Measurements from ENCODE around the gene TTC39B. TPM values are rescaled to one million over a fixed set of nuclear protein-coding genes. Genes with fewer than 3 reads are reported as not detected.
A peak's percentile ranks its signal among the peaks of the same experiment; 100 is the strongest.

The TTC39B gene
- total and polyA plus RNA-seq, 2 of the 8 experiments (the other 6 are each of a cell fraction or from before 2014, with no cell fraction given) = 1.6 to 10.9 TPM

GRCh38 chr9:15156241-15156640, 150.8 kb downstream of the TTC39B start:
- H2AK5ac ChIP-seq (ENCODE audit: low read depth, low read length) = no peak overlapping the region
- no peak overlapping the region for H3K4me2 ChIP-seq (ENCODE audit: insufficient read depth in 1 of 2, low read depth in 2 of 2, low read length in 2 of 2)
- no peak overlapping the region for H3K9ac ChIP-seq (replicated peaks in 1 of 4; ENCODE audit: extremely low read depth in 1 of 4, low read depth in 3 of 4, low read length in 3 of 4)
- H2BK20ac ChIP-seq (ENCODE audit: low read length) = no peak overlapping the region
- no peaks in the 10 kb centered on the region for H3K79me2 ChIP-seq (ENCODE audit: control insufficient read depth in 1 of 2, insufficient read depth in 2 of 2, low read length in 2 of 2)
- H3K4me1 ChIP-seq (replicated peaks in 1 of 4; ENCODE audit: control insufficient read depth in 3 of 4, insufficient read depth in 4 of 4, low read length in 3 of 4) = 0 out of 7 replicates have a peak, but pooled peaks cover 0 to 2% (median 0%) of the 10 kb centered on the region in 4 experiments
- H3K18ac ChIP-seq (ENCODE audit: extremely low read depth, low read length) = no peak overlapping the region
- H4K5ac ChIP-seq (ENCODE audit: insufficient read length, low read depth, low read length) = no peak overlapping the region
- H2BK12ac ChIP-seq (ENCODE audit: low read depth, low read length) = no peak overlapping the region
- no peak overlapping the region for H3K4me3 ChIP-seq (ENCODE audit: extremely low read depth in 1 of 4, insufficient read depth in 2 of 4, low read depth in 3 of 4, low read length in 4 of 4)
- H4K8ac ChIP-seq (ENCODE audit: extremely low read depth, insufficient read depth, low read length) = no peak overlapping the region
- 0 out of 2 replicates have a peak overlapping the region, but pooled peaks have one; percentile 66 for H2AFZ ChIP-seq (ENCODE audit: low read length)
- H3K79me1 ChIP-seq (ENCODE audit: low read depth, low read length) = no peaks in the 10 kb centered on the region
- ChIA-PET CTCF (ENCODE audit: partially characterized antibody) (interaction anchor here (0.6 kb wide), 1 partner anchor 389 kb away, joined by 3 read pairs; no protein-coding TSS in a partner anchor), POLR2A (ENCODE audit: partially characterized antibody) (no interaction called here)
- H3K9me3 ChIP-seq (ENCODE audit: insufficient read depth in 2 of 2, low read depth in 1 of 2, low read length in 1 of 2) = no peaks in the 10 kb centered on the region
- no peaks in the 10 kb centered on the region for H3K36me3 ChIP-seq (ENCODE audit: control insufficient read depth in 2 of 4, insufficient read depth in 4 of 4, low read length in 3 of 4)
- no peak overlapping the region; the same call in 1 of the 2 replicates for H2BK15ac ChIP-seq (ENCODE audit: low read length)
- H4K20me1 ChIP-seq (replicated peaks in 1 of 2; ENCODE audit: control insufficient read depth in 1 of 2, insufficient read depth in 2 of 2, low read length in 2 of 2) = no peaks in the 10 kb centered on the region
- no peak overlapping the region for H2BK120ac ChIP-seq (replicated peaks; ENCODE audit: low read depth, low read length)
- no peak overlapping the region for H3K23ac ChIP-seq (ENCODE audit: insufficient read length)
- no peak overlapping the region for H3K4ac ChIP-seq (replicated peaks; ENCODE audit: insufficient read length, low read depth, low read length)
- H3K23me2 ChIP-seq (ENCODE audit: low read depth, low read length) = no peaks in the 10 kb centered on the region
- no peaks in the 10 kb centered on the region for H3K27me3 ChIP-seq (replicated peaks in 1 of 4; ENCODE audit: control insufficient read depth in 3 of 4, extremely low read depth in 1 of 4, insufficient read depth in 3 of 4, low read length in 3 of 4)
- no peak overlapping the region for H3K56ac ChIP-seq (replicated peaks; ENCODE audit: insufficient read length, low read depth, low read length)
- DNase-seq (ENCODE audit: low read depth in 1 of 2, low spot score in 2 of 2) (no peak), FAIRE-seq (no peak)
- H3K14ac ChIP-seq (ENCODE audit: insufficient read length) = no peak overlapping the region
- H4K91ac ChIP-seq (replicated peaks; ENCODE audit: insufficient read length, low read length) = no peak overlapping the region
- H3K27ac ChIP-seq (ENCODE audit: low read depth, low read length) = no peak overlapping the region
- TF ChIP-seq RAD21 (IDR thresholded peaks at IDR 0.05 in 1 of 2, conservative IDR thresholded peaks at IDR 0.05 in 1 of 2; ENCODE audit: low read depth in 2 of 2, low read length in 2 of 2) (no peak), CEBPB (IDR thresholded peaks at IDR 0.05; ENCODE audit: low read depth, low read length) (no peak)
- H2BK5ac ChIP-seq (ENCODE audit: low read depth, low read length) = peak overlapping the region; percentile 67; the same call in 1 of the 2 replicates

Data from H1 (cell line).